ENCODE measurements around the gene TBPL2. TPM values are rescaled to one million over a fixed set of nuclear protein-coding genes. Genes with fewer than 3 reads are reported as not detected.

TBPL2 gene
- total RNA-seq, 3 donors from 2014 or later = not detected

DNA sequence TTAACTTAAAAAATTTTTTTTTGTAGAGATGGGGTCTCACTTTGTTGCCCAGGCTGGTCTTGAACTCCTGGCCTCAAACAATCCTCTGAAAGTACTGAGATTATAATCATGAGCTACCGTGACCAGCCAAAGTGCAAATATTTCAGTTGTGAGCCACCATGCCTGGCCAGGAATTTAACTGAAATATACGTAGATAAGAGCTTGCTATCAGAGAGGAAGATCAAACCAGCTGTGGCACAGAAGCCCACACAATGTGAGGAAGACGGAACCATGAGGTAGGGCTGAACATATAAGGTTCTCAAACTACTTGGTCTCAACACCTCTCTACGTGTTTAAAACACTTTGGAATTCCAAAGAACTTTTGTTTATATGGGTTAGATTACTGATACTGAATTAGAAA lies 57.9 kb downstream of the TBPL2 start:
- Histone ChIP-seq H3K4me1 (ENCODE audit: low read depth) (peaks cover 2% of the 10 kb centered on the region), H3K4me3 (no peak overlapping the region), H3K36me3 (ENCODE audit: low read depth) (peaks cover 6% of the 10 kb centered on the region), H3K9me3 (no peaks in the 10 kb centered on the region)
- intact Hi-C loops (cut with DNase I, micrococcal nuclease) = no loop called here
- TF ChIP-seq, protein P1, sequence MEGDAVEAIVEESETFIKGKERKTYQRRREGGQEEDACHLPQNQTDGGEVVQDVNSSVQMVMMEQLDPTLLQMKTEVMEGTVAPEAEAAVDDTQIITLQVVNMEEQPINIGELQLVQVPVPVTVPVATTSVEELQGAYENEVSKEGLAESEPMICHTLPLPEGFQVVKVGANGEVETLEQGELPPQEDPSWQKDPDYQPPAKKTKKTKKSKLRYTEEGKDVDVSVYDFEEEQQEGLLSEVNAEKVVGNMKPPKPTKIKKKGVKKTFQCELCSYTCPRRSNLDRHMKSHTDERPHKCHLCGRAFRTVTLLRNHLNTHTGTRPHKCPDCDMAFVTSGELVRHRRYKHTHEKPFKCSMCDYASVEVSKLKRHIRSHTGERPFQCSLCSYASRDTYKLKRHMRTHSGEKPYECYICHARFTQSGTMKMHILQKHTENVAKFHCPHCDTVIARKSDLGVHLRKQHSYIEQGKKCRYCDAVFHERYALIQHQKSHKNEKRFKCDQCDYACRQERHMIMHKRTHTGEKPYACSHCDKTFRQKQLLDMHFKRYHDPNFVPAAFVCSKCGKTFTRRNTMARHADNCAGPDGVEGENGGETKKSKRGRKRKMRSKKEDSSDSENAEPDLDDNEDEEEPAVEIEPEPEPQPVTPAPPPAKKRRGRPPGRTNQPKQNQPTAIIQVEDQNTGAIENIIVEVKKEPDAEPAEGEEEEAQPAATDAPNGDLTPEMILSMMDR (IDR thresholded peaks at IDR 0.05) = no peak
- no peak for DNase-seq
- no peak for ATAC-seq

DNA sequence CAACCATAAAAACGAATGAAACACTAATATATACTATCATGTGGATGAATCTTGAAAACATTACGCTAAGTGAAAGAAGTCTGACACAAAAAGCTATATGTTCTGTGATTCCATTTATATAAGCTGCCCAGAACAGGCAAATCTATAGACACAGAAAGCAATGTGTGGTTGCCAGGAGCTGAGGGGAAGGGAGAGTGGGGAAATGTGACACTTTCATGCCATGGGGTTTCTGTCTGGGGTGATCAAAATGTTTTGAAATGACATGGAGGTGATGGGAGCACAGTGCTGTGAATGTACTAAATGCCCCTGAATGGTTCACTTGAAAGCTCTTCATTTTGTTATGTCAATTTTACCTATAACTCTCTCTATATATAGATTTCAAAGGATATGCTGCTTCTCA lies 58.9 kb downstream of the TBPL2 start:
- DNase-seq (no peak), ATAC-seq (no peak)
- intact Hi-C loops (cut with DNase I, micrococcal nuclease) = no loop called here
- Histone ChIP-seq H3K4me3 (no peak overlapping the region), H3K9me3 (no peaks in the 10 kb centered on the region), H3K36me3 (ENCODE audit: low read depth) (peaks cover 9% of the 10 kb centered on the region), H3K4me1 (ENCODE audit: low read depth) (peaks cover 2% of the 10 kb centered on the region)
- TF ChIP-seq, protein P1 (IDR thresholded peaks at IDR 0.05) = no peak

DNA sequence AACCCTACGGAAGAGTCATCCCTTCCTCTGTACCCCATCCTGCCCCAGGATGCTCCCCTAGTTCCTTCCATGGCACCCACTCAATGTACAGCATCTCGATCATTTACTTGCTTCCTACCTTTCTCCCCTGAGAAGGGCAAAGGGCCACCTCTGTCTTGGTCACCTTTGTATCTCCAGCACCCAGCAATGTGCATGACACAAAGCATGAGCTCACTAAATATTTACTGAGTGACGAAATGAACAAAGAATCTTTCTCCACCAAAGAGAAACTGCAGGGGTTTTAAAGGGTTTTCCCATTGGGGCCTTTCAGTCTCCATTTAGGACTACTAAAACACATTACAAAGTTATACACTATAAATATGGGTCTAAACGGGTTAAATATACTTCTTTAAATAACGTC lies 59.4 kb downstream of the TBPL2 start:
- Histone ChIP-seq H3K36me3 (ENCODE audit: low read depth) (peaks cover 6% of the 10 kb centered on the region), H3K4me3 (no peak overlapping the region), H3K4me1 (ENCODE audit: low read depth) (peaks cover 2% of the 10 kb centered on the region), H3K9me3 (no peaks in the 10 kb centered on the region)
- DNase-seq (no peak), ATAC-seq (no peak)
- TF ChIP-seq, protein P1 (IDR thresholded peaks at IDR 0.05) = no peak
- intact Hi-C loops (cut with DNase I, micrococcal nuclease) = no loop called here

DNA sequence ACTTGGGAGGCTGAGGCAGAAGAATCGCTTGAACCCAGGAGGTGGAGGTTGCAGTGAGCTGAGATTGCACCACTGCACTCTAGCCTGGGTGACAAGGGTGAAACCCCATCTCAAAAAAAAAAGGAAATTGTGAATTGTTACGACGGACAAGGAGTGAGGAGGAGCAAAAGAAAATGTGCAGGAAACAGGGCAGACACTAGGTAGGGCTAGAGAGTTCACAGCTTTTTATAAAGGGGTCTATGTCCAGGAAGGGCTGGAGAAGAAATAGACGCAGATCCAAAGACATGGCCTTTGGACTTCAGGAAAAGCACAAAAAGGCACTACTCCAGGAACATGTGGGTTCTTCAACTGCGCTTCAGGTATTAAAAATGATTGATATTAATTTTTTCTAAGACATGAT lies 63.2 kb downstream of the TBPL2 start:
- intact Hi-C loops (cut with DNase I, micrococcal nuclease) = no loop called here
- Histone ChIP-seq H3K9me3 (no peaks in the 10 kb centered on the region), H3K4me3 (no peak overlapping the region), H3K4me1 (ENCODE audit: low read depth) (no peaks in the 10 kb centered on the region), H3K36me3 (ENCODE audit: low read depth) (peaks cover 3% of the 10 kb centered on the region)
- ATAC-seq (no peak), DNase-seq (no peak)
- TF ChIP-seq, protein P1 (IDR thresholded peaks at IDR 0.05) = no peak

DNA sequence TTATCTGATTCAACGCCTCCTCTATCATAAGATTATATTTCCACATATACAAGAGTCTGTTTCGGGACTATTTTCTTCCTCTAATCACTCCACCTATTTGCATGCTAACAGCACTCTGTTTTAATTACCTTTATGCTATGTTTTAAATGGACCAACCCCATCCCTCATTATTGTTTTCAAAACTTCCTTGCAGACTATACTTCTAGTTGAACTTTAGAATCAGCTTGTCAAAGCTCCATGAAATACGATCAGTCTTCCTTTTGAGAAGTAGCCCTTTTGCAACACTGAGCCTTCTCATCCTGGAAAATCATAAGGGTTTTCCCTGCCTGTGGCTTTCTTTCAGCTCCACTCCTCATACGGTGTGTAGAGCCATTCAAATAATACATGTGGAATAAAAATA lies 65.6 kb downstream of the TBPL2 start:
- Histone ChIP-seq H3K4me1 (ENCODE audit: low read depth) (no peaks in the 10 kb centered on the region), H3K36me3 (ENCODE audit: low read depth) (peaks cover 3% of the 10 kb centered on the region), H3K9me3 (no peaks in the 10 kb centered on the region), H3K4me3 (no peak overlapping the region)
- intact Hi-C loops (cut with DNase I, micrococcal nuclease) = no loop called here
- no peak for DNase-seq
- TF ChIP-seq, protein P1 (IDR thresholded peaks at IDR 0.05) = no peak
- ATAC-seq = peak; percentile 67
